WTC11 (cell line): Measurements from ENCODE around the gene DAB1. TPM values are rescaled to one million over a fixed set of nuclear protein-coding genes. Genes with fewer than 3 reads are reported as not detected.
A peak's percentile ranks its signal among the peaks of the same experiment; 100 is the strongest.

Experiments used
- ATAC-seq: fragments of 200-7000 bp; cut with Tn5 transposase; 2 replicates; pipeline ENCODE4 v1.10.0; 2021; ENCODE audit warnings: mild to moderate bottlenecking, moderate library complexity
- CTCF ChIA-PET: fragments of 300-600 bp; sonication (Branson Sonifier 250); formaldehyde crosslinking; loops from one replicate; lab custom pipeline; 2021; ENCODE audit warnings: antibody characterized with exemption; lab: Charles Lee
- POLR2A ChIA-PET: fragments of 350-600 bp; sonication (Branson Sonifier 250); formaldehyde crosslinking; loops from one replicate; lab custom pipeline; 2021; ENCODE audit warnings: antibody characterized with exemption; lab: Charles Lee
- DNase-seq: peaks from one replicate; pipeline ENCODE4 v3.0.0; 2021; ENCODE audit warnings: low spot score
- H3K27ac Mint-ChIP-seq: 2 replicates; pipeline ENCODE4 v1.8.0; 2021; ENCODE audit warnings: mixed read lengths
- H3K27me3 Mint-ChIP-seq: 2 replicates; pipeline ENCODE4 v1.8.0; 2021; ENCODE audit warnings: low read depth, mild to moderate bottlenecking, moderate library complexity, mixed read lengths
- H3K36me3 Mint-ChIP-seq: 2 replicates; pipeline ENCODE4 v1.8.0; 2021; ENCODE audit warnings: mixed read lengths
- H3K4me1 Mint-ChIP-seq: 2 replicates; pipeline ENCODE4 v1.8.0; 2022; ENCODE audit warnings: mixed read lengths
- H3K4me3 Mint-ChIP-seq: 2 replicates; pipeline ENCODE4 v1.8.0; 2021; ENCODE audit warnings: mild to moderate bottlenecking, moderate library complexity, mixed read lengths
- H3K9me3 Mint-ChIP-seq: 2 replicates; pipeline ENCODE4 v1.8.0; 2021; ENCODE audit warnings: mixed read lengths
- CREM ChIP-seq: sonication (generic); formaldehyde crosslinking; IDR thresholded peaks from 2 replicates; pipeline ENCODE4 v1.8.1; 2022; ENCODE audit warnings: mild to moderate bottlenecking, missing genetic modification reagents, moderate library complexity
- EMX1 ChIP-seq: fragments of 250-450 bp; sonication (Bioruptor Pico); IDR thresholded peaks from 2 replicates; pipeline ENCODE4 v1.8.0; 2021; ENCODE audit warnings: mild to moderate bottlenecking
- ETV6 ChIP-seq: sonication (generic); formaldehyde crosslinking; IDR thresholded peaks from 2 replicates; pipeline ENCODE4 v1.8.1; 2022; ENCODE audit warnings: mild to moderate bottlenecking, missing genetic modification reagents
- FOXP1 ChIP-seq: sonication (generic); formaldehyde crosslinking; IDR thresholded peaks from 2 replicates; pipeline ENCODE4 v1.8.0; 2022; ENCODE audit warnings: missing genetic modification reagents, mild to moderate bottlenecking, moderate library complexity, borderline replicate concordance
- JAZF1 ChIP-seq: fragments of 250-450 bp; sonication (Bioruptor Pico); IDR thresholded peaks from 2 replicates; pipeline ENCODE4 v1.9.0; 2021; ENCODE audit warnings: moderate library complexity, mild to moderate bottlenecking, inconsistent platforms
- MXD4 ChIP-seq: fragments of 250-450 bp; sonication (Bioruptor Pico); IDR thresholded peaks from 2 replicates; pipeline ENCODE4 v1.8.0; 2021; ENCODE audit warnings: mild to moderate bottlenecking, moderate library complexity, borderline replicate concordance
- NFE2L1 ChIP-seq: sonication (generic); formaldehyde crosslinking; IDR thresholded peaks from 2 replicates; pipeline ENCODE4 v1.8.1; 2023; ENCODE audit warnings: missing genetic modification reagents
- NFYB ChIP-seq: sonication (generic); formaldehyde crosslinking; conservative IDR thresholded peaks from 2 replicates; pipeline ENCODE4 v1.8.0; 2022; ENCODE audit warnings: low read depth, missing genetic modification reagents
- NR2C2 ChIP-seq: sonication (generic); formaldehyde crosslinking; IDR thresholded peaks from 2 replicates; pipeline ENCODE4 v1.8.0; 2022; ENCODE audit warnings: mild to moderate bottlenecking, missing genetic modification reagents
- OVOL2 ChIP-seq: fragments of 250-450 bp; sonication (Bioruptor Pico); IDR thresholded peaks from 2 replicates; pipeline ENCODE4 v1.9.0; 2021; ENCODE audit warnings: mild to moderate bottlenecking, borderline replicate concordance
- PRRX2 ChIP-seq: fragments of 250-450 bp; sonication (Bioruptor Pico); IDR thresholded peaks from 2 replicates; pipeline ENCODE4 v1.8.0; 2021; ENCODE audit warnings: mild to moderate bottlenecking
- TP53 ChIP-seq: sonication (generic); formaldehyde crosslinking; IDR thresholded peaks from 2 replicates; pipeline ENCODE4 v1.8.1; 2023; ENCODE audit warnings: mild to moderate bottlenecking, missing genetic modification reagents
- ZBTB21 ChIP-seq: sonication (generic); formaldehyde crosslinking; IDR thresholded peaks from 2 replicates; pipeline ENCODE4 v1.8.1; 2023; ENCODE audit warnings: mild to moderate bottlenecking, missing genetic modification reagents, borderline replicate concordance
- ZNF317 ChIP-seq: sonication (generic); formaldehyde crosslinking; IDR thresholded peaks from 2 replicates; pipeline ENCODE4 v1.8.1; 2023; ENCODE audit warnings: low read depth, mild to moderate bottlenecking, moderate library complexity, missing genetic modification reagents, borderline replicate concordance
- total RNA-seq: library from RNA; stranded (reverse); gene quantifications from 3 replicates; pipeline ENCODE4 v1.2.3, GENCODE V29; 2021
- TF ChIP-seq, protein P1 (sequence below): fragments of 250-450 bp; sonication (Bioruptor Pico); IDR thresholded peaks from 2 replicates; pipeline ENCODE4 v1.9.0; 2021; ENCODE audit warnings: mild to moderate bottlenecking
- TF ChIP-seq, protein P2 (sequence below): sonication (generic); formaldehyde crosslinking; IDR thresholded peaks from 2 replicates; pipeline ENCODE4 v1.8.0; 2023; ENCODE audit warnings: missing genetic modification reagents
- TF ChIP-seq, protein P3 (sequence below): fragments of 250-450 bp; sonication (Bioruptor Pico); IDR thresholded peaks from 2 replicates; pipeline ENCODE4 v1.8.0; 2021; ENCODE audit warnings: mild to moderate bottlenecking
- TF ChIP-seq, protein P4 (sequence below): sonication (generic); formaldehyde crosslinking; IDR thresholded peaks from 2 replicates; pipeline ENCODE4 v1.8.1; 2023; ENCODE audit warnings: mild to moderate bottlenecking, missing genetic modification reagents, borderline replicate concordance
- TF ChIP-seq, protein P5 (sequence below): sonication (generic); formaldehyde crosslinking; IDR thresholded peaks from 2 replicates; pipeline ENCODE4 v1.8.1; 2022; ENCODE audit warnings: mild to moderate bottlenecking, missing genetic modification reagents, moderate library complexity, borderline replicate concordance
- TF ChIP-seq, protein P6 (sequence below): sonication (generic); formaldehyde crosslinking; IDR thresholded peaks from 2 replicates; pipeline ENCODE4 v1.8.1; 2023; ENCODE audit warnings: mild to moderate bottlenecking, missing genetic modification reagents

The DAB1 gene
- total RNA-seq, 1 experiment from 2014 or later = 10.7 TPM

DNA sequence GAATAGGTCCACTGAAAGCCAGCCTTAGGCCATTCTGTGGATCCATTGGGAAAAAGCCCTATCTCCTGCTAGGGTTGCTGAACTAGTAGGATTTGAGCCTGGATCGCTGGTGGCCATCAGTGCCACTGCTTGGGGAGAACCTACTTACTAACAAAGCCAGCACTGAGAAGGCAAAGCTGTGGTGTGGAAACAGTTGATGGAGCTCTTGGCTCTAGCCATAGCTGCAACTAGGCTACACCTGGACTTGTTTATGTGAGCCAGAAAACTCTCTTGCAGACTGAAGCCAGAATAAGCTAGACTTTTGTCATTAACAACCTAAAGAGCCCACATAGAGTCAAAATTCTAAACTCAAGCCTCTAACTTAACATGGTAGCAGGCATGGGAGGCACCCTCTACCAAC is 20.7 kb downstream of the DAB1 start (continued):
- TF ChIP-seq, protein P1, sequence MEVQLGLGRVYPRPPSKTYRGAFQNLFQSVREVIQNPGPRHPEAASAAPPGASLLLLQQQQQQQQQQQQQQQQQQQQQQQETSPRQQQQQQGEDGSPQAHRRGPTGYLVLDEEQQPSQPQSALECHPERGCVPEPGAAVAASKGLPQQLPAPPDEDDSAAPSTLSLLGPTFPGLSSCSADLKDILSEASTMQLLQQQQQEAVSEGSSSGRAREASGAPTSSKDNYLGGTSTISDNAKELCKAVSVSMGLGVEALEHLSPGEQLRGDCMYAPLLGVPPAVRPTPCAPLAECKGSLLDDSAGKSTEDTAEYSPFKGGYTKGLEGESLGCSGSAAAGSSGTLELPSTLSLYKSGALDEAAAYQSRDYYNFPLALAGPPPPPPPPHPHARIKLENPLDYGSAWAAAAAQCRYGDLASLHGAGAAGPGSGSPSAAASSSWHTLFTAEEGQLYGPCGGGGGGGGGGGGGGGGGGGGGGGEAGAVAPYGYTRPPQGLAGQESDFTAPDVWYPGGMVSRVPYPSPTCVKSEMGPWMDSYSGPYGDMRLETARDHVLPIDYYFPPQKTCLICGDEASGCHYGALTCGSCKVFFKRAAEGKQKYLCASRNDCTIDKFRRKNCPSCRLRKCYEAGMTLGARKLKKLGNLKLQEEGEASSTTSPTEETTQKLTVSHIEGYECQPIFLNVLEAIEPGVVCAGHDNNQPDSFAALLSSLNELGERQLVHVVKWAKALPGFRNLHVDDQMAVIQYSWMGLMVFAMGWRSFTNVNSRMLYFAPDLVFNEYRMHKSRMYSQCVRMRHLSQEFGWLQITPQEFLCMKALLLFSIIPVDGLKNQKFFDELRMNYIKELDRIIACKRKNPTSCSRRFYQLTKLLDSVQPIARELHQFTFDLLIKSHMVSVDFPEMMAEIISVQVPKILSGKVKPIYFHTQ (CRISPR knock-in tag) = no peak
- TF ChIP-seq NFYB (CRISPR knock-in tag) = no peak
- no peak for TF ChIP-seq MXD4 (CRISPR knock-in tag)
- TF ChIP-seq, protein P2, sequence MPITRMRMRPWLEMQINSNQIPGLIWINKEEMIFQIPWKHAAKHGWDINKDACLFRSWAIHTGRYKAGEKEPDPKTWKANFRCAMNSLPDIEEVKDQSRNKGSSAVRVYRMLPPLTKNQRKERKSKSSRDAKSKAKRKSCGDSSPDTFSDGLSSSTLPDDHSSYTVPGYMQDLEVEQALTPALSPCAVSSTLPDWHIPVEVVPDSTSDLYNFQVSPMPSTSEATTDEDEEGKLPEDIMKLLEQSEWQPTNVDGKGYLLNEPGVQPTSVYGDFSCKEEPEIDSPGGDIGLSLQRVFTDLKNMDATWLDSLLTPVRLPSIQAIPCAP (CRISPR knock-in tag) = no peak
- no peak for TF ChIP-seq TP53 (CRISPR knock-in tag)
- TF ChIP-seq, protein P3, sequence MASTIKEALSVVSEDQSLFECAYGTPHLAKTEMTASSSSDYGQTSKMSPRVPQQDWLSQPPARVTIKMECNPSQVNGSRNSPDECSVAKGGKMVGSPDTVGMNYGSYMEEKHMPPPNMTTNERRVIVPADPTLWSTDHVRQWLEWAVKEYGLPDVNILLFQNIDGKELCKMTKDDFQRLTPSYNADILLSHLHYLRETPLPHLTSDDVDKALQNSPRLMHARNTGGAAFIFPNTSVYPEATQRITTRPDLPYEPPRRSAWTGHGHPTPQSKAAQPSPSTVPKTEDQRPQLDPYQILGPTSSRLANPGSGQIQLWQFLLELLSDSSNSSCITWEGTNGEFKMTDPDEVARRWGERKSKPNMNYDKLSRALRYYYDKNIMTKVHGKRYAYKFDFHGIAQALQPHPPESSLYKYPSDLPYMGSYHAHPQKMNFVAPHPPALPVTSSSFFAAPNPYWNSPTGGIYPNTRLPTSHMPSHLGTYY (CRISPR knock-in tag) = no peak
- TF ChIP-seq, all 79 proteins: peak for 0

DNA sequence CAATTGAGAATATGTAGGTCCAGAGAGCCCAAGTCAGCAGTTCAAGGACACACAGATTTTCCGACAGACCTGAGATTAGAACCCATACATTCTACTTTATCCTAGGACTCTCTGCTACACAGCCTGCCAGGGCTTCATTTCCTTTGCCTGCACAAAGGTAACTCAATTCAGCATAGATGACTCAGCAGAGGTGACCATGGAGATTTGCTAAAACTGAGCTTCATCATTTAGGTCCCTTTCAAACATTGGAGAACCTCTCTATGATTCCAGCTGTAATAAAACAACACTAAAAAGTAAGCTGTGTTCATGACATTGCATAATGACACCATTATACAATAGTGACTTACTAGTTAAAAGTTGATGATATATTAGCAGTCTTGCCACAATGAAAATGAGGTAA is 22.2 kb downstream of the DAB1 start:
- POLR2A ChIA-PET = no interaction called here
- CTCF ChIA-PET = interaction anchor here (1.1 kb wide), 1 partner anchor 20 kb away, joined by 3 read pairs; no protein-coding TSS in a partner anchor
- ATAC-seq (peak; percentile 47; the same call in 1 of the 2 replicates), DNase-seq (no peak)
- Mint-ChIP-seq H3K27me3 (no peaks in the 10 kb centered on the region), H3K4me1 (peaks cover 26% of the 10 kb centered on the region), H3K27ac (no peak overlapping the region), H3K36me3 (no peaks in the 10 kb centered on the region), H3K4me3 (no peak overlapping the region), H3K9me3 (no peaks in the 10 kb centered on the region)
- TF ChIP-seq JAZF1 (CRISPR knock-in tag) (no peak), NR2C2 (CRISPR knock-in tag) (no peak), EMX1 (no peak), ZBTB21 (CRISPR knock-in tag) (no peak), OVOL2 (no peak), NFE2L1 (no peak), ZNF317 (CRISPR knock-in tag) (no peak), FOXP1 (no peak), NFYB (CRISPR knock-in tag) (no peak), PRRX2 (CRISPR knock-in tag) (no peak), CREM (CRISPR knock-in tag) (no peak), ETV6 (CRISPR knock-in tag) (no peak)
- TF ChIP-seq, protein P4, sequence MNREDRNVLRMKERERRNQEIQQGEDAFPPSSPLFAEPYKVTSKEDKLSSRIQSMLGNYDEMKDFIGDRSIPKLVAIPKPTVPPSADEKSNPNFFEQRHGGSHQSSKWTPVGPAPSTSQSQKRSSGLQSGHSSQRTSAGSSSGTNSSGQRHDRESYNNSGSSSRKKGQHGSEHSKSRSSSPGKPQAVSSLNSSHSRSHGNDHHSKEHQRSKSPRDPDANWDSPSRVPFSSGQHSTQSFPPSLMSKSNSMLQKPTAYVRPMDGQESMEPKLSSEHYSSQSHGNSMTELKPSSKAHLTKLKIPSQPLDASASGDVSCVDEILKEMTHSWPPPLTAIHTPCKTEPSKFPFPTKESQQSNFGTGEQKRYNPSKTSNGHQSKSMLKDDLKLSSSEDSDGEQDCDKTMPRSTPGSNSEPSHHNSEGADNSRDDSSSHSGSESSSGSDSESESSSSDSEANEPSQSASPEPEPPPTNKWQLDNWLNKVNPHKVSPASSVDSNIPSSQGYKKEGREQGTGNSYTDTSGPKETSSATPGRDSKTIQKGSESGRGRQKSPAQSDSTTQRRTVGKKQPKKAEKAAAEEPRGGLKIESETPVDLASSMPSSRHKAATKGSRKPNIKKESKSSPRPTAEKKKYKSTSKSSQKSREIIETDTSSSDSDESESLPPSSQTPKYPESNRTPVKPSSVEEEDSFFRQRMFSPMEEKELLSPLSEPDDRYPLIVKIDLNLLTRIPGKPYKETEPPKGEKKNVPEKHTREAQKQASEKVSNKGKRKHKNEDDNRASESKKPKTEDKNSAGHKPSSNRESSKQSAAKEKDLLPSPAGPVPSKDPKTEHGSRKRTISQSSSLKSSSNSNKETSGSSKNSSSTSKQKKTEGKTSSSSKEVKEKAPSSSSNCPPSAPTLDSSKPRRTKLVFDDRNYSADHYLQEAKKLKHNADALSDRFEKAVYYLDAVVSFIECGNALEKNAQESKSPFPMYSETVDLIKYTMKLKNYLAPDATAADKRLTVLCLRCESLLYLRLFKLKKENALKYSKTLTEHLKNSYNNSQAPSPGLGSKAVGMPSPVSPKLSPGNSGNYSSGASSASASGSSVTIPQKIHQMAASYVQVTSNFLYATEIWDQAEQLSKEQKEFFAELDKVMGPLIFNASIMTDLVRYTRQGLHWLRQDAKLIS (CRISPR knock-in tag) = no peak
- TF ChIP-seq, protein P5, sequence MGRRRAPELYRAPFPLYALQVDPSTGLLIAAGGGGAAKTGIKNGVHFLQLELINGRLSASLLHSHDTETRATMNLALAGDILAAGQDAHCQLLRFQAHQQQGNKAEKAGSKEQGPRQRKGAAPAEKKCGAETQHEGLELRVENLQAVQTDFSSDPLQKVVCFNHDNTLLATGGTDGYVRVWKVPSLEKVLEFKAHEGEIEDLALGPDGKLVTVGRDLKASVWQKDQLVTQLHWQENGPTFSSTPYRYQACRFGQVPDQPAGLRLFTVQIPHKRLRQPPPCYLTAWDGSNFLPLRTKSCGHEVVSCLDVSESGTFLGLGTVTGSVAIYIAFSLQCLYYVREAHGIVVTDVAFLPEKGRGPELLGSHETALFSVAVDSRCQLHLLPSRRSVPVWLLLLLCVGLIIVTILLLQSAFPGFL (CRISPR knock-in tag) = no peak
- TF ChIP-seq, protein P6, sequence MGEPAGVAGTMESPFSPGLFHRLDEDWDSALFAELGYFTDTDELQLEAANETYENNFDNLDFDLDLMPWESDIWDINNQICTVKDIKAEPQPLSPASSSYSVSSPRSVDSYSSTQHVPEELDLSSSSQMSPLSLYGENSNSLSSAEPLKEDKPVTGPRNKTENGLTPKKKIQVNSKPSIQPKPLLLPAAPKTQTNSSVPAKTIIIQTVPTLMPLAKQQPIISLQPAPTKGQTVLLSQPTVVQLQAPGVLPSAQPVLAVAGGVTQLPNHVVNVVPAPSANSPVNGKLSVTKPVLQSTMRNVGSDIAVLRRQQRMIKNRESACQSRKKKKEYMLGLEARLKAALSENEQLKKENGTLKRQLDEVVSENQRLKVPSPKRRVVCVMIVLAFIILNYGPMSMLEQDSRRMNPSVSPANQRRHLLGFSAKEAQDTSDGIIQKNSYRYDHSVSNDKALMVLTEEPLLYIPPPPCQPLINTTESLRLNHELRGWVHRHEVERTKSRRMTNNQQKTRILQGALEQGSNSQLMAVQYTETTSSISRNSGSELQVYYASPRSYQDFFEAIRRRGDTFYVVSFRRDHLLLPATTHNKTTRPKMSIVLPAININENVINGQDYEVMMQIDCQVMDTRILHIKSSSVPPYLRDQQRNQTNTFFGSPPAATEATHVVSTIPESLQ (CRISPR knock-in tag) = no peak
